HG03342 (cell line): ENCODE results near the gene TEF.

Source experiments
- ATAC-seq: cut with Tn5 transposase; IDR thresholded peaks from one replicate; pipeline ENCODE4 v1.9.1; 2021; ENCODE audit warnings: mild to moderate bottlenecking, moderate library complexity; ENCODE audit not compliant: unreplicated experiment

The TEF gene

DNA sequence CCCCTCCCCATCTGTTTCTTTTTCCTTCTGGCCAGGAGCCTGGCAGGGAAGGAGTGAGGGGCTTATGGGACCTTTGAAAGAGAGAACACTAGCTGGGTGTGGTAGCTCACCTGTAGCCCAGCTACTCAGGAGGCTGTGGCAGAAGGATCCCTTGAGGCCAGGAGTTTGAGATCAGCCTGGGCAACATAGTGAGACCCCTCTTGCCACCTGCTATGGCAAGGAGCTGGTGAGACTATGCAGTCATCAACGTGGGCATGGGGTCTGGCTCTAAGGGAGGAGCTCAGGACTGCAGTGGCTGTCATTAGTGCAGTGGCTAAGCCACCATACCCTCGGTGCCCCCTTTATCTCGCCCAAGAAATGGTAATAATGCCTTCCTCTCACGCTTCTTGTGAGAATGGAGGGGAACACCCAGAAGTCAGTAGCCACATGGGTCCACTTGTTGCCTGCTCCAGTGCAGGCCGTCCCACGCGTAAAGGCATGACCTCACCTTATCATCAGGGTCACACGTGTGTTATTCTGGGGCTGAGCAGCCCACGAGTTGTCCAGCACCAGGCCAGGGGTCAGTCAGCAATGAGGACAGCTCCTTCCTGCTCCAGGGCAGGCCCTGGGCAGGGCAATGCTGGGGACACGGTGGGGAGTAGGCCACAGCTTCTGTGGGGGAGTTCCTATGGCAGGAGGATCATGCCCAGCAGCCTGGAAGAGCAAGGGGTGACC is 27.7 kb upstream of the TEF start:
- no peak for ATAC-seq

DNA sequence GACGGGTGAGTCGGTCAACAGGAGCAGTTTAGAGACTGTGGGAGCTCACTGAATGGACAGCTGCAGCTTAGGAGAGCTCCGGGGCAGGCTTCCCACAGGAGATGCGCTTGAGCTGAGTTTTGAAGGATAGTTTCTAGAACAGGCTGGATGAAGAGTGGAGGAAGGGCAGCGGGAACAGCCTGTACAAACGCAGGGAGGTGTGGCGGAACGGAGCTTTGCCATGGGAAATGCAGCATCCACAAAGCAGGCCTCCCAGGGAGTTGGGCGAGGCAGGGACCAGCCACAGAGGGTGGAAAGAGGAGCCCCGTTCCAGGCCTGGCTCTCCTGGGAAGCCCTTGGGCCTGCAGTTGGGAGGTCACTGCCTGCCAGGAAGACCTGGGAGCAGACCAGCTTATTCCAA is 26.8 kb upstream of the TEF start:
- no peak for ATAC-seq

DNA sequence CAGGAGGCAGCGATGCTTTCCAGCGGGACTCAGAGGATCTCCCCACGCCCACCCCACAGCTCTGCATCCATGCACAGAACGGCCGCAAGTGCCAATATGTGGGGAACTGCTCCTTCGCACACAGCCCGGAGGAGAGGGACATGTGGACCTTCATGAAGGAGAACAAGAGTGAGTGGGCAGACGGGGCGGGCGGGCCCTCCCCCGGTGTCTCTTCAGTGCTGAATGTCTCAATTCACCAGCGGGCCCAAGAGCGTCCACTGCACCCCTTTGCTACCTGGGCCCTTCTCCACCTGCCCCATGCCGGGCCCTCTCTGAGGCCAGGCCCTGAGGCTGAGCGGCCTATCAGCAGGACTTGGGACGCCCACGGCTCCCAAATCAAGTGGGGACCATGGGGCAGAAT is 25.8 kb upstream of the TEF start:
- no peak for ATAC-seq

DNA sequence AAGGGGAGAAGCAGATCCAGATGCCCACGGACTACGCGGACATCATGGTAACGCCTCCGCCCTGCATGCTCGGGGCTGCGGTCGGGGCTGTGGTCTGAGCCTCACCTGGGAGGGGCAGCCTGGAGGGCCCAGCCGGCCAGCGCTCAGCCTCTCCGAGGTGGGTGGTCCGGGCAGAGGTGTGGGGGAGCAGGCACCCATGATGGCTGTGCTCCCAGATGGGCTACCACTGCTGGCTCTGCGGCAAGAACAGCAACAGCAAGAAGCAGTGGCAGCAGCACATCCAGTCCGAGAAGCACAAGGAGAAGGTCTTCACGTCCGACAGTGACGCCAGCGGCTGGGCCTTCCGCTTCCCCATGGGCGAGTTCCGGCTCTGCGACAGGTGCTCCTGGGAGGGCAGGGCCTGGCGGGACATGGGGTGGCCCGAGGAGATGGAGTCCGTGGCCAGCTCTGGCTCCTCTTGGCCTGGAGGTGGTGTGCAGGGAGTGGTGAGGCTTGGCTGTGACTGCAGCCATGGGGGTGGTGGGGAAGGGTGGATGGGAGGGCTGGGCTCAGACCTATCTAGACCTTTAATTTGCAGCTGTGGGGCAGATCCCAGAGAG is 25.2 kb upstream of the TEF start:
- no peak for ATAC-seq

DNA sequence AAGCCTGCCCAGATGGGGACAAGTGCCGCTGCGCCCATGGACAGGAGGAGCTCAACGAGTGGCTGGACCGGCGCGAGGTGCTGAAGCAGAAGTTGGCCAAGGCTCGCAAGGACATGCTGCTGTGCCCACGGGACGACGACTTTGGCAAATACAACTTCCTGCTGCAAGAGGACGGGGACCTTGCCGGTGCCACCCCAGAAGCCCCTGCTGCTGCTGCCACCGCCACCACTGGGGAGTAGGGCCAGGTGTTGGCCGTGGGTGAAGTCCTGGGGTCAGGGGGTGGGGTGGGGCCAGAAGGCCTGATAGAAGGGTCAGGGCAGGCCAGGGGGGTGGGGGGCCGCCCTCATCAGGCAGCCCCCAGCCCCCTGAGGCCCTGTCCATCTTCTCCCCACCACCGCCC is 24.6 kb upstream of the TEF start:
- ATAC-seq = no peak

DNA sequence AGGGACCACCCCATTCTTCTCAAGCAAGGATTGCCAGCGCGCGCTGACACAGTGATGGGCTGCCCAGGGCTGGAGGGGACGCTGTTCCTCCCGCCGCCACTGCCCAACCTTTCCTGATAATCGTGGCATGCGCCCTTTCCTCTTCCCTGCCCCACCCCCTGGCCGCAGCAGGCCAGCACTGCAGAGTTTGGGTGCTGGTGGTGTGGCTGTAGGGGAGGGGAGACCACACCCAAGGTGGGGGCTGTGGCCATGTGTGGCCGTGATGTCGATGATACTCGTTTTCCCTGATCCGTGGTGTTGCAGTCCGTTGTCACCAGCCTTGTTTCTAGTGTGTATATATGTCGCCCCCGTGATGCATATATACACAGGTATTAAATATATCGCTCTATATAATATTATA is 22.8 kb upstream of the TEF start:
- ATAC-seq = no peak

DNA sequence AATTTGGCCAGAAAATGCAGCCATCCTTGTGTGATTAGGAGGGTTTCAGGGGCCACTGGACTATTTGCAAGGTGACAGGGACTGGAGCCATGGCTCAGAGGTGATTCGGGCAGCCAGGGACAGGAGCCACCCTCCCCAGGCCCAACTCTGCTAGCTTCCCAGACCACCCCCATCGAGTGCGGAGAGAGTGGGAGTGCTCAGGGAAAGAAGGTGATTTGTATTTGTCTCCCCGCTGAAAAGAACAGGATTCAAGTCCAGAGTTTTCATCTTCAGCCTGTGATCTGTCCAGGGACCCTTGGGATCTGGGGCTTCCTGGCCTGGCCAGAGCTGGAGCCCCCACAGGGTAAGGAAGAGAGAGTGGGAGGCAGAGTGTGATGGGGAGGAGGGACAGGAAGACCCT is 22.4 kb upstream of the TEF start:
- ATAC-seq = no peak

DNA sequence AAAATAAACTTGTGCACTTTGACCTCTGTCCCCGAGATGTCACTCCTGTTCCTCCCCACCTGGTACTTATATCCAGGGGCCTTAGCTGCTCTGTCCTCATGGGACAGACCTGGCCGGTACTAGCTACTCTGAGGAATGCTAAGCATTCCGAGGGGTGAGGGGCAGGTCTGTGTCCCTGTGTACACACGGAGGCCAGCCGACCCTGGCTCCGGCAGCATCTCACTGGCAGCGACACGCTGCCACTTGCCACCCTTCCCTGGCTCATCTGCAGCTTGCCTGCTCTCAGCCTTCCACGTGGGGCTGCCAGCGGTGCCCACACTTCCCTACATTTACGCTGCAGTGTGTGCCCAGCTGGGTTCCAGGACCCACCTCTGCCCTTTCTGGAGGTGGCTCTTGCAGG is 21.6 kb upstream of the TEF start:
- no peak for ATAC-seq

DNA sequence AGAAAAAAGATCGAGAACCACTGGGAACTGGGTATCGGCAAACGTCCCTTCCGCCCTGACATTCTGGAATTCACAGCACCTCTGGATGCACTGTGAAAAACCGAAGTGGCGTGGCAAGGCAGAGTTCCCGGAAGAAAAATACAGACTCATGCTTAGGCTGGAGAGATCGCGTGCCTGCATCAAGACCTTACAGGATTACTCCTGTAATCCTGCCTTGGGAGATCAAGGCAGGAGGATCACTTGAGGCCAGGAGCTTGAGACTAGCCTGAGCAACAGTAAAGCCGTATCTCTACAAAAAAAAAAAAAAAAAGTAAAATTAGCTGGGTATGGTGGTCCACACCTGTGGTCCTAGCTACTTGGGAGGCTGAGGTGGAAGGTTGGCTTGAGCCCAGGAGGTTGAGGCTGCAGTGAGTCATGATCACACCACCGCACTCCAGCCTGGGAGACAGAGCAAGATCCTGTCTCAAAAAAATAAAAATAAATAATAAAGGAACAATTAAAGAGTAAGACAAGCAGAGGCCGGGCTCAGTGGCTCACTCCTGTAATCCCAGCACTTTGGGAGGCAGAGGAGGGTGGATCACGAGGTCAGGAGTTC is 19.9 kb upstream of the TEF start:
- ATAC-seq = no peak

DNA sequence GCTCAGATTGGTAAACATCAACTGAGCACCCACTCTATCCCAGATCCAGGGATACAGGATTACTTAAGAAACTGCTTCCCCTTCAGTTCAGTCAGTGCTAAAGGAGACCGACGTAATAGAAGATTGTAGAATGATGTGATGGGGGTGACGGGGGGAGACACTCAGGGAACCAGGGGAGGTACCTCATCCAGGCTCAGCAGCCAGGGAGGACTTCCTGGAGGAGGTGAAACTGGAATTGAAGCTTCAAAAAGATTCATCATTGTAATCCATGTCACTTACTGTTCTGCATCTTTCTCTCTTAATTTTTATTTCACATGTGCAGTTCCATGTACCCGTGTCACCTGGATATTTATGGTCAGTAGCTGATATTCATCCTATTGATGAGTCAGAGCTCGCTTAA is 19.1 kb upstream of the TEF start:
- no peak for ATAC-seq

DNA sequence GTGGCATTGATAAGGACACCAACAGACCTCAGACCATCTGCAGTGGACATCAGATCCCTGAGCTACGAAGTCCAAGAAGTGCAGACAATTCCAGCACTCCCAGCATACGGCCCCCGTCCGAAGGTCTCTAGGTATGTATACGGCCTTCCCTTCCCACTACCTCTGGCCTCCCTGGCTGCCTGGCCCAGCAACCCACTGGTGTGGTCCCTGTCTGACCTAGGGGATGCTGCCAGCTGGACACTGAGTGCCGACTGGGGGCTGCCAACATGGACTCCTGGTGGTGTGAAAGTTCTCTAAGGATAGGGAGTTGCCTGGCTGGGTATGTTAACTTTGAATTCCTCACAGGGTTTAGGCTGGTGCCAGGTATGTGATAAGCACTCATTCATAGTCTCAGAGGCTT is 17.5 kb upstream of the TEF start:
- no peak for ATAC-seq

DNA sequence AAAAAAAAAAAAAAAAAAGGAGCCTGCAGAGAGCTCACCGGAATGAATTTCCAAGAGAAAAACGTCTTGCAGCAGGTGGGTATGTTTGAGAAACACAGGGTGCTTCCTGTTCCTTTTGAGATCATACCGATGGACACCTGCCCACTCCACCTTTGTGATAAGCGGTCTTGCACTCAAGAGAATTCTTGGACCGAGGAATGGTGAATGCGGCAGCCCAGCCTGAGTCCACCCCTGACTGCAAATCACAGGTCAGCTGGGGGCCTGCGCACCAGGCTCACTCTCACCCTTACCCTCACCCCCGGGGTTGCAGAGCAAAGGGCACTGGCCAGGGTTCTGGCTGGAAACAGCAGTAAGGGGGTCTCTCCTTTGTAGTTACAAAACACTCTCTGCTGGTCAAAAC is 16.8 kb upstream of the TEF start:
- ATAC-seq = no peak

DNA sequence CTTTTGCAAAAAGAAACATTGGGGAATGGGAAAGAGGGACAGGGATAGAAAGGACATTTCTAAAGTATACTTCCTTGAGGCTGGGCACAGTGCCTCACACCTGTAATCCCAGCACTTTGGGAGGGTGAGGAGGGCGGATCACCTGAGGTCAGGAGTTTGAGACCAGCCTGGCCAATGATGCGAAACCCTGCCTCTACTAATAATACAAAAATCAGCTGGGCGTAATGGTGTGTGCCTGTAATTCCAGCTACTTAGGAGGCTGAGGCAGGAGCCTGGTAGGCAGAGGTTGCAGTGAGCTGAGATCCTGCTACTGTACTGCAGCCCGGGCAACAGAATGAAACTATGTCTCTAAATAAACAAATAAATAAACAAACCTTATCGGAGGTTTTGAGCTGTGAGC is 16.3 kb upstream of the TEF start:
- no peak for ATAC-seq

DNA sequence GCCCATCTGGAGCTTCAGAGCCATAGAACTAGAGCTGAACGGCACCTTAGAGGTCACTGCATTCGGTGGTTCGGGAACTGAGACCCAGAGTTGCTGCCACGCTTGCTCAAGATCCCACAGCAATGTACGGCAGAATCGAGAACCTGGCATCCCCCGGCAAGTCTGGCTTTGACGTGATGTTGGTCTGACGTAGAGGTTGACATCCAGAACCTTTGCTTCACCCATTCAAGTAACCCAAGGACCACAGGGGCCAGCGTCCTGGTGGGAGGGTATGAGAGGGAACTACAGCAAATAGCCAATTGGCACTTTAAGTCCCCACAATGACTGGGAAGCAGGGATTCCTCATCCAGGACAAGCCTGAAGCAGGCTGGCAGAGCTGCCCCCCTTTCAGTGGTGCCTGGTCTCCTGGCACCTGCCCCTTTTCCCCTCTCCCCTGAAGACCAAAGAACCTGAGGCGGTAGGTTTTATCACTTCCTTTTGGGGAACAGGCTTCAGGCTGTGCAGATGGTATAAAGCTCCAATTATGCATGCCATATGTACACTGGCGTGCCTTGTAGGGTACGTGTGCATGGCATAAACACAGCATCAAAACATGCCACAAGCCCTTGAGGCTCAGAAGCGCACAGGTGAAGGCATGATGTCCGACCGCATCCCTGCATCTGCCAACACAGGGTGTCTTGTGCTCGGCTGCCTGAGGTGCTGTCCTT is 15.3 kb upstream of the TEF start:
- no peak for ATAC-seq

DNA sequence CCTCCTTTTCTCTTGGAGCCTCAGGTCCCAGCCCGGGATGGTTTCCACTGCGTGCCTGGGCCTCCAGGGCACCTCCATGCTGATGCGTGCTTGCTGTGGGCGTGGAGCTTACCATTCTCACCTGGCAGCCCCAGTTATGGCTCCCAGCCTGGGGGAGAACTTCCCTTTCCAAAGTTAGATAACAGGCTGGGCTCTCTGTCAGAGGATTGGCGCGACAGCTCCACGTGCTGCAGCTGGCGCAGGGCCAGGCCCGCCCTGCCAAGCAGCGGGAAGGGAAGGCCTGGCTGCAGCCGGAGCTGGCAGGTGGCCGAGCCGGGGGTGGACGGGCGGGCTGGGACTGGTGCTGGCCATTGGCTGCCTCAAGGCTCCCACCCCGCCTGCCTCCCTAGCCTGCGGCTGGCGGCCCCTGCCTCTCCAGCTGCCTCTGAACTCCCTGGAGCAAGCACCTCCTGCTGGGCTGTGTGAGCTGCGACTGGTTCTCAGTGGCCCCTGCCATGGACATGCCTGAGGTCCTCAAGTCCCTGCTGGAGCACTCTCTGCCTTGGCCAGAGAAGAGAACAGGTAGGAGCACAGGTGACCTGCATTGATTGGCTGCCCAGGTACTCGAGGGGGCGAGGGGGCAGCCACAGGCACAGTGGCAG is 14.6 kb upstream of the TEF start:
- ATAC-seq = no peak

DNA sequence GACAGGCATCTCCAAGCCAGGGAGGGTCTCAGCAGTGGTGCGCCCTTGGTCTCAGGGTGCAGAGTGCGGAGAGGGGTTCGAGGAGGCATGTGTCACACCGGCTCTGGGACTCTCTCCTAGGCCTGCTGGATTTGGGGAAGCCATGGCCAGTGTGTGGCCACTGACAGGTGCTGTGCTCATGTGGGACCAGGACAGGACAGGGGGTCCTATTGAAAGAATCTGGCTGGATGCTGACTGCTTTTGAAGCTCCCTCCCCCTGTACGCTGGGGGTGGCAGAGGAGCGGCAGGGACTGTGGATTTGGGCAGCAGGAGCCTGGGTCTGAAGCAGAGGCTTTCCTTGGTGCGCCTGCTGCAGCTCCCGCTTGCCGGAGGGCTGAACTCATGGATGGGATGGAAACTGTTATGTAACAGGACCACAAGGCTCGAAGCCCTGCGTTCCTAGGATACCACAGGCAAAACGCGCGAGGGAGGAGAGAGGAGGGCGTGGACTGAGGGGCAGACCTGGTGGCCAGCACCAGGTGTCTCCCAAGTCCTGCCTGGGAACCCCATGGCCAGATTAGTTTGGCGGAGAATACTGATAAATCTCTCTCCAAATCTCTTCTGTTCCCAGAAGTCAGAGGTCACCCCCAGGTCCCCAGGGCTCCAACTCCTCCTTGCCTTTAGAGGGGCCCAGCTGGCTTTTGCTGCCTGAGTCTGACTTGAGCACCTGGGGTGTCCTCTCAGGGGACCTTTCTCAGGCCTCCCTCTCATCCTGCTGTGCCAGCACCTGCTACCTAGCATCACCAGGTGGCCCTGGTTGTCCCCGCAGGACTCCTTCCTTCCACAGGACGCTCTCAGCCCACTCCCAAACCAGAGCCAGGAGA is 13.8 kb upstream of the TEF start:
- no peak for ATAC-seq

DNA sequence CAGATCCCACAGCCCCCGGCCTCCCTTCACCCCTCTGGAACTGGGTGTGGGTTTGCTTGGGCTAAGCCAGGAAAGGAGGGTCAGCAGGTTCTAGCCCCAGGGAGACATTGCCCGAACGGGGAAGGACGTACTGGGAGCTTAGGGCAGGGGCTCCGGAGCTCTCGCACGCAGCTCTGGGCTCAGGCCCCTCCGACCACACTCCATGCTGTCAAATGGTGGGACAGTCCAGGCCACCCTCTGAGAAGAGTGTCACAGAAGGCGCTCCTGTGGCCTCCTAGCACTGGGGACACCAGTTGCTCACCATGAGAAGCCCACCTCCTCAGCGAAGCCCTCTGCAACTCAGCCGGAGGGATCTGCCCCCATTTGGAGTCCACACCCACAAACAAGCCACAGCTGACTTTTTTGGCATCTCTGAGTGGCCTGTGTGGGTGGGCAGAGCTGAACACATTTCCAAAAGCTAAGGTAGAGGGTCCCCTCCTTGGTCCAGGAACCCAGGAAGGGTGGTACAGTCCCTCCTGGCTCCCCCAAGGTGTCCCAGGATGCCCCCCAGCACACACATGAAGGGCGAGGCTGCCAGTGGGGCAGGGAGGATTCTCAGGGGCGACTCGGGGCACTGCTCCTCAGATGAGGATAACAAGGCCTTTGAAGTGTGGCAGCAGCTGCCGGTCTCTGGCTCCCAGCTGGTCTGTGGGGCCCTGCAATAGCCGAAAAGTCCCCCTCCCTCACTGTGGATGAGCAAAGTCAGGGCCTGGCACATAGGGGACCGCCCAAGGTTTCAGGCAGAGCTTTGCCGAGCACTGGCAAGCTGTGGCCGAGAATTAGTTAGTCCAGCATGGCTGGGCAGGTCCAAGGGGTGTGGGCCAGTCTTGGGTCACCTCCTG is 13.0 kb upstream of the TEF start:
- ATAC-seq = no peak

DNA sequence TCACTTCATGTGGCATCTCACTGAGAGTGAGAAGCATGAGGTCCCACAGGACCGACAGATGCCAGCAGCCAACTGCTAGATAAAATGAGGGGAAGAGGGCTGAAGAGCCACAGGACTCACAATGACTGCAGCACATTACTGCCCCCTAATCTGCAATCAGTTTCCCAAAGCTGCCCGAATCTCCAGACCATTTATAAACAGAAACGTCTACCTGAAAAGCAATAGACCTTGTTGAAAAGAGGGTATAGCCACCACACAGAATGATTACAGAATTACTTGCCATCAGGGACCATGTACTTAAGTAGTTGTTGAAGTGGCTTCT is 12.4 kb upstream of the TEF start:
- ATAC-seq = no peak

DNA sequence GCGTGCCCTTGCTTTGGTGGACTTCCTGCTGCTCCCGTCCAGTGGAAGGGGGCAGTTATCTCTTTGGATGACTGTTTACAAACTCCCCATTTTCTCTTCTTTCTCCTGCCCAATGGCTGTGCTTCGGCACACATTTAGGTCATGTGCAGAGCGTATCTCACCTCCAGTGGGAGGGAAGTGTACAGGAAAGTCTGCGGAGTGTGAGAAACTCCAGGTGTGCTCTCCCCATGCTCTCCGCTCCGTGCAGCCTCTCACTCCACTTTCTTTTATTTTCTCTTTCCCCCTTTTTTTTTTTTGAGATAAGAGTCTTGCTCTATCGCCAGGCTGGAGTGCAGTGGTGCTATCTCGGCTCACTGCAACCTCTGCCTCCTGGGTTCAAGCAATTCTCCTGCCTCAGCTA is 11.9 kb upstream of the TEF start:
- no peak for ATAC-seq

DNA sequence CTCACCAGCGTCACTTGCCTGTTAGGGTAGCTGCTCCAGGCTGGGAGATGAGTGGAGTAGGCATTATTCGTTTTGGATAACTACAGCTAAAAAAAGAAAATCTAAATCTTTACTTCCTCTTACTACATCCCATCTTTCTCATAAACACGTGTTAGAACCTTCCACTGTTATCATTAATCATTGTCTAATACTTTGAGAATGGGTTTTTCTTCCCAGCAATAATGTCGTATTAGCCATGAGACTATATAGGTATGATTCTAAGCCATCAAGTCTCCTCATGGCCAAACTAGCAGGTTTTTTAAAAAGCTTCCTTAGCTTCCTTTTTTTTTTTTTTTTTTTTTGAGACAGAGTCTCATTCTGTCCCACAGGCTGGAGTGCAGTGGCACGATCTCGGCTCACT is 3.9 kb upstream of the TEF start:
- no peak for ATAC-seq
